ENCODE results near the gene SALL3. TPM values are rescaled to one million over a fixed set of nuclear protein-coding genes. Genes with fewer than 3 reads are reported as not detected.

Gene SALL3
- total and polyA plus RNA-seq, 7 donors: not detected

DNA sequence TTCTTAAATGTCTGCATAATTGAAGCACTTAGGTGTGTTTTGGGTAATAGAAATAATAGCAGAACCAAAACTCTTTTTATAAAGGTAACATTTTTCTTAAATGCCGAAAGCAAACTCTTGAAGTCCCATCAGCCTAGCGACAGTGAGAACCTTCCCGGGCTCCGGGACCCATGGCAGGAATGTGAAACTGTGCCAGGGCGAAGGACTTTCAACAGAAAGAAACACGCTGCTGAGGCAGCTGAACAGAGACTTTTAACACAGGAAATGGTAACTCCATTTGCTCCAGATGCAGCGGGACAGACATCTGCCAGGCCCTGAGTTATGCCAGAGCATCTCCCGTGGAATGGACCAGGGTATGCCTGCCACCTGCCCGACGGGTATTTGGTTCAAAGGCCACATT is 34.3 kb downstream of the SALL3 start:
- Histone ChIP-seq H3K27ac (no peak overlapping the region), H3K4me1 (no peaks in the 10 kb centered on the region), H3K27me3 (peaks cover 0 to 15% (median 3%) of the 10 kb centered on the region in 3 donors), H3K4me3 (no peak overlapping the region), H3K9me3 (no peaks in the 10 kb centered on the region), H3K36me3 (no peaks in the 10 kb centered on the region)
- 68 to 77% methylated on average over 10 of the region's 10 CpGs for WGBS, 2 donors
- TF ChIP-seq, protein P1, sequence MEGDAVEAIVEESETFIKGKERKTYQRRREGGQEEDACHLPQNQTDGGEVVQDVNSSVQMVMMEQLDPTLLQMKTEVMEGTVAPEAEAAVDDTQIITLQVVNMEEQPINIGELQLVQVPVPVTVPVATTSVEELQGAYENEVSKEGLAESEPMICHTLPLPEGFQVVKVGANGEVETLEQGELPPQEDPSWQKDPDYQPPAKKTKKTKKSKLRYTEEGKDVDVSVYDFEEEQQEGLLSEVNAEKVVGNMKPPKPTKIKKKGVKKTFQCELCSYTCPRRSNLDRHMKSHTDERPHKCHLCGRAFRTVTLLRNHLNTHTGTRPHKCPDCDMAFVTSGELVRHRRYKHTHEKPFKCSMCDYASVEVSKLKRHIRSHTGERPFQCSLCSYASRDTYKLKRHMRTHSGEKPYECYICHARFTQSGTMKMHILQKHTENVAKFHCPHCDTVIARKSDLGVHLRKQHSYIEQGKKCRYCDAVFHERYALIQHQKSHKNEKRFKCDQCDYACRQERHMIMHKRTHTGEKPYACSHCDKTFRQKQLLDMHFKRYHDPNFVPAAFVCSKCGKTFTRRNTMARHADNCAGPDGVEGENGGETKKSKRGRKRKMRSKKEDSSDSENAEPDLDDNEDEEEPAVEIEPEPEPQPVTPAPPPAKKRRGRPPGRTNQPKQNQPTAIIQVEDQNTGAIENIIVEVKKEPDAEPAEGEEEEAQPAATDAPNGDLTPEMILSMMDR (IDR thresholded peaks at IDR 0.05): no peak
- TF ChIP-seq POLR2A (IDR thresholded peaks at IDR 0.05) (no peak), EP300 (IDR thresholded peaks at IDR 0.05) (no peak), POLR2AphosphoS5 (IDR thresholded peaks at IDR 0.05) (no peak)
- intact Hi-C loops (cut with DNase I): no loop called here
- no peak for DNase-seq

DNA sequence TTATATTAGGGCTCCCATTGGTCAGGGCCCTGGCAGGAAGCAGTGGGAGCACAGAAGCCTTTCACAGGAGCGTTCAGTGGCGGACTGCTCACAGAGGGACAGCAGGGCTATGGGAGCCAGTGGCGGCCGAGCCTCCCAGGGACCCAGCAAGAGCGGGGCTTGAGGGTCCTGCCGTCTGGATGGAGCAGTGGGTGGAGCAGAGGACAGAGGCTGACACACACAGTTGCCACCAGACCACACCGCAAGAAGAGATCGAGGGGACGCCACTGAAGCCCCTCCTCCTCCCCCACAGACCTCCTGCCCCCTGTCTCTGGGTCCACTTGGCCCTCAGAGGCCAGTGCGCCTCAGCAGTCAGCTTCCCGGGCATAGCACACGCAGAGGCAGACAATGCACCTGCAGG is 39.3 kb downstream of the SALL3 start:
- H3K9me3 ChIP-seq: peaks cover 0 to 3% (median 0%) of the 10 kb centered on the region in 4 donors
- no peak overlapping the region for H3K27ac ChIP-seq
- no peaks in the 10 kb centered on the region for H3K36me3 ChIP-seq
- H3K4me3 ChIP-seq: no peak overlapping the region
- no peak for DNase-seq
- TF ChIP-seq, protein P1 (IDR thresholded peaks at IDR 0.05): no peak
- TF ChIP-seq EP300 (IDR thresholded peaks at IDR 0.05) (no peak), POLR2A (IDR thresholded peaks at IDR 0.05) (no peak), POLR2AphosphoS5 (IDR thresholded peaks at IDR 0.05) (no peak)
- intact Hi-C loops (cut with DNase I): no loop called here
- H3K27me3 ChIP-seq: peaks cover 0 to 15% (median 3%) of the 10 kb centered on the region in 3 donors
- no peaks in the 10 kb centered on the region for H3K4me1 ChIP-seq
- WGBS, 2 donors: 86 to 87% methylated on average over 12 of the region's 12 CpGs

DNA sequence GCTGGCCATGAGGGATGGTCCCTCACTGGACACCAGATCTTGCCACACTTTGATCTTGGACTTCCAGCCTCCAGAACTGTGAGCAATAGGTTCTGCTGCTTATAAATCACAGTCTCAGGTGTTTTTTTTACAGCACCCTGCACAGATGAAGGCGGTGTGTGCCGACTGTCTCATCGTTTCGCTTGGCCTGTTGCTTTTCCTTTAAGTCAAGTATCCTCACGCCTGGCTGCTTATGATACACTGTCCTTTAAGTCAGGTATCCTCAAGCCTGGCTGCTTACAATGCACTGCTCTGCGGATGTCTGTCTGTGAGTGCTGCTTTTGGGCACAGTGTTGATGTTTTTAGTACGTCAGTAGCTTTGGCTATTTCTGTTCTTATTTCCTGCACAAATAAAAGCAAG is 40.3 kb downstream of the SALL3 start:
- 62 to 76% methylated on average over 7 of the region's 7 CpGs for WGBS, 2 donors

DNA sequence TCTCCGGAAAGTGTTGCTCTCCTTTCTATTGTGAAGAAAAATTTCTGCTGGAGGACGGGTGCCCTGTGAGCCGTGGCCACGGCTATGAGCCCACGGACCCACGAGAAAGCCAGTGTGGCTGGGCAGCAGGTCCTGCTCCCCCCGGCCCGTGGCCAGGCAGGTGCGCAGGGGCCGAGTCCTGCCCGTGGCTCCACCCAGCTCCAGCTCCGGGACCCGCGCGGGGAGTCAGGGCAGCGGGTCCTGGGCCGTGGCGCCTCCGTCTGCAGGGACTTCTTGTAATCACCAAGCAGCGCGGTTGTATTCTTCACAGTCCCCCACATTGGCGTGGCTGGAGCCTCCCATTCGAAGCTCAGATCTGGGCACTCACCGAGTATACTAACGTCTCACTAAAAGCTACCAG is 43.0 kb downstream of the SALL3 start:
- H3K27me3 ChIP-seq: peaks cover 0 to 4% (median 0%) of the 10 kb centered on the region in 3 donors
- peaks cover 0 to 3% (median 0%) of the 10 kb centered on the region in 4 donors for H3K9me3 ChIP-seq
- intact Hi-C loops (cut with DNase I): no loop called here
- no peak overlapping the region for H3K27ac ChIP-seq
- H3K36me3 ChIP-seq: no peaks in the 10 kb centered on the region
- DNase-seq: no peak
- H3K4me1 ChIP-seq: no peaks in the 10 kb centered on the region
- no peak overlapping the region for H3K4me3 ChIP-seq
- WGBS, 2 donors: 96 to 97% methylated on average over 25 of the region's 25 CpGs
- TF ChIP-seq, protein P1 (IDR thresholded peaks at IDR 0.05): no peak
- TF ChIP-seq POLR2A (IDR thresholded peaks at IDR 0.05) (no peak), EP300 (IDR thresholded peaks at IDR 0.05) (no peak), POLR2AphosphoS5 (IDR thresholded peaks at IDR 0.05) (no peak)

More for the DNA sequence above, 40.3 kb downstream of the SALL3 start:
- no peak for DNase-seq
- Histone ChIP-seq H3K4me3 (no peak overlapping the region), H3K27me3 (peaks cover 0 to 15% (median 3%) of the 10 kb centered on the region in 3 donors), H3K9me3 (peaks cover 0 to 3% (median 0%) of the 10 kb centered on the region in 4 donors), H3K27ac (no peak overlapping the region), H3K36me3 (no peaks in the 10 kb centered on the region), H3K4me1 (no peaks in the 10 kb centered on the region)
- intact Hi-C loops (cut with DNase I): no loop called here
- TF ChIP-seq POLR2A (IDR thresholded peaks at IDR 0.05) (no peak), POLR2AphosphoS5 (IDR thresholded peaks at IDR 0.05) (no peak), EP300 (IDR thresholded peaks at IDR 0.05) (no peak)
- TF ChIP-seq, protein P1 (IDR thresholded peaks at IDR 0.05): no peak

DNA sequence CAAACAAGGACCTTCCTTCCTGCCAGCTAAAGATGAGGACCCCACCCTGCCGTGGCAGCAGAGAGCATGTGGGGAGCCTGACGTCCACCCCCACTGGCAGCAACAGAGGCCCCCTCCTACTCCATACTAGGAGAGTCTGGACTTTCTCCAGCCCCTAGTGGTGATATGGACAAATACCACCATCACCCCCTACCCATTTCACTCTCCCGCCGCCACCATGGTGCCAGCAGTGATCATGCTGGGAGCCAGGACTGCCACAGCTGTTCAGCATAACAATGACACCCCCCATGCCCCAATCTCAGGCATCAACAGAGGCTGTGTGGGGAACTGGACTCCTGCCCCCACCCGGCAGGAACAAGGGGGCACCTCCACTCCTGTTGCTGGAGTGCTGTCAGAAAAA is 46.9 kb downstream of the SALL3 start:
- Histone ChIP-seq H3K4me3 (no peak overlapping the region), H3K27ac (no peak overlapping the region), H3K27me3 (no peaks in the 10 kb centered on the region), H3K36me3 (no peaks in the 10 kb centered on the region), H3K4me1 (no peaks in the 10 kb centered on the region), H3K9me3 (peaks cover 0 to 6% (median 4%) of the 10 kb centered on the region in 4 donors)
- TF ChIP-seq POLR2A (IDR thresholded peaks at IDR 0.05) (no peak), EP300 (IDR thresholded peaks at IDR 0.05) (no peak), POLR2AphosphoS5 (IDR thresholded peaks at IDR 0.05) (no peak)
- TF ChIP-seq, protein P1 (IDR thresholded peaks at IDR 0.05): no peak
- DNase-seq: no peak
- intact Hi-C loops (cut with DNase I): no loop called here
- 32 to 42% methylated on average over 5 of the region's 5 CpGs for WGBS, 2 donors
